Measurements from ENCODE around the gene TMEM91. TPM values are rescaled to one million over a fixed set of nuclear protein-coding genes. Genes with fewer than 3 reads are reported as not detected.

Gene TMEM91
- total RNA-seq, 1 donor from 2014 or later: 4.5 TPM

DNA sequence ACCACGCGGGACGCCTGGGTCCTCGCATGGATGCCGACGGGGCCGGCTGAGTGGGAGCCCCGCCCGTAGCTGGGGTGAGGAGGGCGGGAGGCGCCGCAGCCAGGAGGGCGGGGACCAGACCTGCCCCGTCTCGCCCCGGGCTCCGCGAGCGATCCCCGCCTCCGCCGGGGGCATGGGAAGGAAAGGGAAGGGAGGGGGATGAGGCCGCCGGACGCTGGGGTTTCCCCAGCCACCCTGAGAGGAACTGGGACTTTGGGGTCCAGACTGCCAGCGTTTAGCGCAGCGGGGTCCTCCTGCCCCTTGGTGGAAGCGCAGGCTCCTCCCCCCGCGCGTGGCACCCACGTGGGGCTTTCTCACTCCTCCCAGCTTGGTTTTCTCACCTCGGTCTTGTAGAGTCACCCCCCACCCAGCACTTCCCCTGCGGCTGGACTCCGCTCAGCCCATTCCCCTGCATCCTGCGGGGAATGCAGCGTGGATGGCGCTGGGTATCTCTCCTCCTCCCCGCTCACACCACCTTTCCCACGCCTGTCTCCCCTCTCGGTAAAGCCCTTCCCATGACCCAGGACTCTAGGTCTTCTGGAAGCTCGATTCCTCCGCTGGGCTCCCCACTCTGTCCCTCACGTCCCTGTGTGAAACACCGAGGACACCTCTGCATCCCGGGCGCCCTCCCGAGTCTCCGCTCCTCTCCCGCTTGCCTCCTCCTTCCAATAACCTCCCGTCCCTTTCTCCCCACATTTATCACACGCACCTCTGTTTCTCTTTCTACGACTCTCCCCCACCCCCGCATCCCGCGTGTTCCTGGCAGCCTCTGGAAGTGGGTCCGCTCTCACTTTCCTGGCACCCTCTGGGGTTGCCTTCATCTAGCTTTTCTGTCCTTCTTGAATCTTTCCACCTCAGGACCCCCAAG, 24.7 kb upstream of the TMEM91 start:
- DNase-seq (ENCODE audit: low spot score): peak; percentile 61
- Histone ChIP-seq H3K36me3 (no peaks in the 10 kb centered on the region), H3K27ac (no peak overlapping the region), H3F3A (ENCODE audit: low read depth) (peaks cover 13% of the 10 kb centered on the region), H3K4me3 (peak overlapping the region; percentile 67), H3K9ac (no peak overlapping the region), H2AFZ (replicated peaks) (no peak overlapping the region), H4K20me1 (ENCODE audit: low read depth) (peaks cover 12% of the 10 kb centered on the region), H3K4me2 (peak overlapping the region; percentile 86), H3K27me3 (peaks cover 53% of the 10 kb centered on the region), H3K4me1 (peaks cover 9% of the 10 kb centered on the region), H3K9me3 (ENCODE audit: low read depth) (no peaks in the 10 kb centered on the region), H3K79me2 (ENCODE audit: low read depth) (no peaks in the 10 kb centered on the region)
- peaks cover 38% of the 10 kb centered on the region for H3K27me3 Mint-ChIP-seq (ENCODE audit: insufficient read depth, low read depth)
- TF ChIP-seq EZH2 (IDR thresholded peaks at IDR 0.05) (peak; percentile 67), EZH2phosphoT487 (IDR thresholded peaks at IDR 0.05) (peak; percentile 60)
- TF ChIP-seq, protein P1, sequence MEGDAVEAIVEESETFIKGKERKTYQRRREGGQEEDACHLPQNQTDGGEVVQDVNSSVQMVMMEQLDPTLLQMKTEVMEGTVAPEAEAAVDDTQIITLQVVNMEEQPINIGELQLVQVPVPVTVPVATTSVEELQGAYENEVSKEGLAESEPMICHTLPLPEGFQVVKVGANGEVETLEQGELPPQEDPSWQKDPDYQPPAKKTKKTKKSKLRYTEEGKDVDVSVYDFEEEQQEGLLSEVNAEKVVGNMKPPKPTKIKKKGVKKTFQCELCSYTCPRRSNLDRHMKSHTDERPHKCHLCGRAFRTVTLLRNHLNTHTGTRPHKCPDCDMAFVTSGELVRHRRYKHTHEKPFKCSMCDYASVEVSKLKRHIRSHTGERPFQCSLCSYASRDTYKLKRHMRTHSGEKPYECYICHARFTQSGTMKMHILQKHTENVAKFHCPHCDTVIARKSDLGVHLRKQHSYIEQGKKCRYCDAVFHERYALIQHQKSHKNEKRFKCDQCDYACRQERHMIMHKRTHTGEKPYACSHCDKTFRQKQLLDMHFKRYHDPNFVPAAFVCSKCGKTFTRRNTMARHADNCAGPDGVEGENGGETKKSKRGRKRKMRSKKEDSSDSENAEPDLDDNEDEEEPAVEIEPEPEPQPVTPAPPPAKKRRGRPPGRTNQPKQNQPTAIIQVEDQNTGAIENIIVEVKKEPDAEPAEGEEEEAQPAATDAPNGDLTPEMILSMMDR (IDR thresholded peaks at IDR 0.05): no peak
- no peaks in the 10 kb centered on the region for H3K9me3 Mint-ChIP-seq
- H3K4me1 Mint-ChIP-seq: peaks cover 19% of the 10 kb centered on the region
- H3K36me3 Mint-ChIP-seq: peaks cover 1% of the 10 kb centered on the region
- H3K4me3 Mint-ChIP-seq: peak overlapping the region; percentile 87
- H3K27ac Mint-ChIP-seq: no peak overlapping the region

DNA sequence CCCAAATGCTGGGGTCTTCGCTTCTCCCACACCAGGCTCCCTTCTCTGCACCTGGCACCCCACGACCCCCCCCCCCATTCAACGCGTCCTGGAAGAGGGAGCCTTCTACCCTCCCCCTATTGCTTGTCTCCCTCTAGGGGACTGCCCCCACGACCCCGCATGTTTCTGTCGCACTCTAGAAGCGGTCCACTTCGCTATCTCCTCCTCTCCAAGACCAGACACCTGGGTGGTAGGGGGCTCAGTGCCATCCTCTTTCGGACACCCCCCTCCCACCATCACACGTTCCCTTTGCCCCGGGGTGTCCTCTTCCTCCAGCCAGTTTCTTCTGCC, 24.1 kb upstream of the TMEM91 start:
- DNase-seq (ENCODE audit: low spot score): no peak
- H3K79me2 ChIP-seq (ENCODE audit: low read depth): no peaks in the 10 kb centered on the region
- Mint-ChIP-seq H3K4me1 (peaks cover 19% of the 10 kb centered on the region), H3K27me3 (ENCODE audit: insufficient read depth, low read depth) (peaks cover 38% of the 10 kb centered on the region), H3K27ac (no peak overlapping the region), H3K9me3 (no peaks in the 10 kb centered on the region), H3K4me3 (peak overlapping the region; percentile 87), H3K36me3 (peaks cover 1% of the 10 kb centered on the region)
- peaks cover 13% of the 10 kb centered on the region for H3F3A ChIP-seq (ENCODE audit: low read depth)
- H3K27ac ChIP-seq: no peak overlapping the region
- H4K20me1 ChIP-seq (ENCODE audit: low read depth): peaks cover 12% of the 10 kb centered on the region
- no peaks in the 10 kb centered on the region for H3K36me3 ChIP-seq
- TF ChIP-seq EZH2 (IDR thresholded peaks at IDR 0.05): no peak
- TF ChIP-seq, protein P1 (IDR thresholded peaks at IDR 0.05): no peak
- no peak for TF ChIP-seq EZH2phosphoT487 (IDR thresholded peaks at IDR 0.05)
- no peak overlapping the region for H3K9ac ChIP-seq
- H2AFZ ChIP-seq (replicated peaks): peak overlapping the region; percentile 84
- peaks cover 9% of the 10 kb centered on the region for H3K4me1 ChIP-seq
- H3K9me3 ChIP-seq (ENCODE audit: low read depth): no peaks in the 10 kb centered on the region
- H3K4me2 ChIP-seq: peak overlapping the region; percentile 86
- peaks cover 53% of the 10 kb centered on the region for H3K27me3 ChIP-seq
- peak overlapping the region; percentile 67 for H3K4me3 ChIP-seq

DNA sequence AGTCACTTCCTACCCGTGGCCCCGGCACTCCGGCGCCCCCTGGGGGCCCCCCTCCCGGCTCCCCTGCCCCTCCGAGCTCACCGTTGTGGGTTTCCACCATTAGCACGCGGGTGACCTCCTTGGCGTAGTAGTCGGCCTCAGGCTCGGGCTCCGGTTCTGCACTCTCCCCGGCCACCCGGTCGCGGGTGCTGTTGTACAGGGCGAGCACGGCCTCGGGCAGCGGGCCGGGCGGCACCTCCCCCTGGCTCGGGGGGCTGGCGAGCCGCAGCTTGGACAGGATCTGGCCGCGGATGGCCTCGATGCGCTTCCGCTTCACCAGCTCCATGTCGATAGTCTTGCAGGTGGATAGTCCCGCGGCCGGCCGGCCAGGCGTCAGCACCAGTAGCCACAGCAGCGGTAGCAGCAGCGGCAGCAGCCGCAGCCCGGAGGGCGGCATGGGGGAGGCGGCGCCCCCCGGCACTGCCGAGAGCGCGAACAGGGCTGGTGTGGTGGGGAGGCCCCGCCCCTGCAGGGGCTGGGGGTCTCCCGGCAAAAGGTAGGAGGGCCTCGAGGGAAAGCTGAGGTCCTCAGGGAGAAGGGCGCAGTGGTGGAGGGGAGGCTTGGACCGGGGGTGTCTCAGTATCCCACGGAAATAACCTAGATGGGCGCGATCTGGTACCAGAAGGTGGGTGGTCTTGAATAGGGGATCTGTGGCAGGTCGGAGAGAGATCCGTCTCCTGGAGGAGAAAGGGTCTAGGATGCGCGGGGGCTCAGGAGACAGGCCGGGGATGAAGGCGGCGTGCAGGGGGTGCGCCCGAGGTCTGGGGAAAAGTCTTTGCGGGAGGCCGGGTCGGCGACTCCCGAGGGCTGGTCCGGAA, 23.5 kb upstream of the TMEM91 start:
- Mint-ChIP-seq H3K27me3 (ENCODE audit: insufficient read depth, low read depth) (peaks cover 38% of the 10 kb centered on the region), H3K4me1 (peaks cover 19% of the 10 kb centered on the region), H3K4me3 (peak overlapping the region; percentile 87), H3K9me3 (no peaks in the 10 kb centered on the region), H3K36me3 (peaks cover 1% of the 10 kb centered on the region), H3K27ac (peak overlapping the region; percentile 6)
- TF ChIP-seq EZH2 (IDR thresholded peaks at IDR 0.05) (peak; percentile 77), EZH2phosphoT487 (IDR thresholded peaks at IDR 0.05) (peak; percentile 84)
- TF ChIP-seq, protein P1 (IDR thresholded peaks at IDR 0.05): peak; percentile 63
- Histone ChIP-seq H3K79me2 (ENCODE audit: low read depth) (no peaks in the 10 kb centered on the region), H3F3A (ENCODE audit: low read depth) (peaks cover 13% of the 10 kb centered on the region), H3K9ac (no peak overlapping the region), H3K4me2 (peak overlapping the region; percentile 86), H3K4me3 (peak overlapping the region; percentile 67), H2AFZ (replicated peaks) (peak overlapping the region; percentile 84), H3K27me3 (peaks cover 53% of the 10 kb centered on the region), H4K20me1 (ENCODE audit: low read depth) (peaks cover 12% of the 10 kb centered on the region), H3K9me3 (ENCODE audit: low read depth) (no peaks in the 10 kb centered on the region), H3K27ac (no peak overlapping the region), H3K36me3 (no peaks in the 10 kb centered on the region), H3K4me1 (peaks cover 9% of the 10 kb centered on the region)
- peak; percentile 81 for DNase-seq (ENCODE audit: low spot score)

All from neural progenitor cell (in vitro differentiated cells).